HG02678 (cell line): ENCODE measurements around the gene KCNAB1.
A peak's percentile ranks its signal among the peaks of the same experiment; 100 is the strongest.

ENCODE experiments used
- ATAC-seq: cut with Tn5 transposase; IDR thresholded peaks from one replicate; pipeline ENCODE4 v1.9.1; 2021; ENCODE audit warnings: mild to moderate bottlenecking, moderate library complexity; ENCODE audit not compliant: unreplicated experiment

KCNAB1 gene

GRCh38 chr3:156360083-156360482, 239.7 kb downstream of the KCNAB1 start:
- no peak for ATAC-seq

GRCh38 chr3:156360963-156361362, 240.6 kb downstream of the KCNAB1 start:
- ATAC-seq = no peak

- ATAC-seq = no peak
These were observed 246.2 kb downstream of the KCNAB1 start for GRCh38 chr3:156366559-156366958.

GRCh38 chr3:156368189-156368588, 247.8 kb downstream of the KCNAB1 start:
- no peak for ATAC-seq

GRCh38 chr3:156371701-156372100, 251.3 kb downstream of the KCNAB1 start:
- ATAC-seq = no peak

GRCh38 chr3:156373095-156373494, 252.7 kb downstream of the KCNAB1 start:
- no peak for ATAC-seq

- no peak for ATAC-seq
These were observed 253.3 kb downstream of the KCNAB1 start for GRCh38 chr3:156373654-156374053.

GRCh38 chr3:156376199-156376598, 255.8 kb downstream of the KCNAB1 start:
- no peak for ATAC-seq

- ATAC-seq = no peak
These were observed 256.9 kb downstream of the KCNAB1 start for GRCh38 chr3:156377266-156377665.

- ATAC-seq = no peak
These were observed 257.3 kb downstream of the KCNAB1 start for GRCh38 chr3:156377718-156378117.

GRCh38 chr3:156378871-156379270, 258.5 kb downstream of the KCNAB1 start:
- ATAC-seq = no peak

- no peak for ATAC-seq
These were observed 258.9 kb downstream of the KCNAB1 start for GRCh38 chr3:156379327-156379726.

GRCh38 chr3:156381253-156381652, 260.9 kb downstream of the KCNAB1 start:
- no peak for ATAC-seq

GRCh38 chr3:156382458-156383346, 262.3 kb downstream of the KCNAB1 start:
- peak; percentile 62 for ATAC-seq

- ATAC-seq = no peak
These were observed 263.2 kb downstream of the KCNAB1 start for GRCh38 chr3:156383441-156384025.

- no peak for ATAC-seq
These were observed 268.4 kb downstream of the KCNAB1 start for GRCh38 chr3:156388497-156389448.

GRCh38 chr3:156389449-156389950, 269.1 kb downstream of the KCNAB1 start:
- ATAC-seq = no peak

GRCh38 chr3:156390846-156391245, 270.5 kb downstream of the KCNAB1 start:
- ATAC-seq = no peak

- ATAC-seq = no peak
These were observed 275.8 kb downstream of the KCNAB1 start for GRCh38 chr3:156395961-156396710.

GRCh38 chr3:156396851-156397250, 276.5 kb downstream of the KCNAB1 start:
- ATAC-seq = no peak
